K562 (cell line): ENCODE results near the gene PIK3C2B. TPM values are rescaled to one million over a fixed set of nuclear protein-coding genes. Genes with fewer than 3 reads are reported as not detected.

Experiments used
- CHD1 ChIP-seq: fragments of 200-600 bp; sonication (generic); IDR thresholded peaks from one replicate; pipeline ENCODE4 v1.6.1; 2012; ENCODE audit warnings: mild to moderate bottlenecking, moderate library complexity, low read length, inconsistent platforms
- FOXJ2 ChIP-seq: fragments of 200-800 bp; sonication (Bioruptor generic); IDR thresholded peaks from 2 replicates; pipeline ENCODE4 v1.6.1; 2016; ENCODE audit warnings: missing genetic modification characterization, missing compliant biosample characterization
- HDGF ChIP-seq: fragments of 450-650 bp; IDR thresholded peaks from 2 replicates; pipeline ENCODE4 v1.6.1; 2016
- KLF13 ChIP-seq: fragments of 450-650 bp; IDR thresholded peaks from 2 replicates; pipeline ENCODE4 v1.6.1; 2016; ENCODE audit warnings: missing genetic modification characterization, low read depth, mild to moderate bottlenecking, missing compliant biosample characterization, moderate library complexity, borderline replicate concordance
- NFYB ChIP-seq: IDR thresholded peaks from 2 replicates; pipeline ENCODE4 v1.6.1; 2011; ENCODE audit warnings: mild to moderate bottlenecking, moderate library complexity; ENCODE audit not compliant: insufficient read length; ENCODE audit errors: extremely low read depth
- NR4A1 ChIP-seq, 2 experiments: fragments of 250-450 bp in 1 of 2; fragments of 450-650 bp in 1 of 2; sonication (Bioruptor Pico) in 1 of 2; IDR thresholded peaks; 2 replicates each; pipeline versions ENCODE4 v1.4.0 to v1.6.1; 2016 to 2020; ENCODE audit warnings: mild to moderate bottlenecking in 2 of 2, missing compliant biosample characterization in 1 of 2, missing genetic modification characterization in 1 of 2, moderate library complexity in 1 of 2
- ZC3H11A ChIP-seq: IDR thresholded peaks from 2 replicates; pipeline ENCODE4 v1.6.1; 2012; ENCODE audit warnings: low read depth, low read length, improper control_type of control experiment
- ZFP30 ChIP-seq: fragments of 250-450 bp; sonication (Bioruptor Pico); IDR thresholded peaks from 2 replicates; pipeline ENCODE4 v1.8.0; 2022; ENCODE audit warnings: moderate library complexity, mild to moderate bottlenecking, inconsistent platforms, borderline replicate concordance
- ZKSCAN1 ChIP-seq: fragments of 150-350 bp; IDR thresholded peaks from 2 replicates; pipeline ENCODE4 v1.6.1; 2016; ENCODE audit warnings: low read depth, low read length
- ZNF133 ChIP-seq: fragments of 250-450 bp; sonication (Bioruptor Pico); IDR thresholded peaks from 2 replicates; pipeline ENCODE4 v1.4.0; 2020; ENCODE audit warnings: mild to moderate bottlenecking
- ZNF197 ChIP-seq: fragments of 200-800 bp; sonication (Bioruptor generic); IDR thresholded peaks from 2 replicates; pipeline ENCODE4 v1.6.1; 2016; ENCODE audit warnings: low read depth, missing genetic modification characterization, missing compliant biosample characterization
- polyA plus RNA-seq, 8 experiments: library from polyadenylated mRNA; depleted of rRNA in 4 of 8; stranded (reverse) in 5 of 8; unstranded in 3 of 8; fragments of >200 nt; fragmentation: Nextera tagmentation in 2 of 8; fragmentation: Illumina TruSeq in 1 of 8; extraction: Ambion mirVana in 2 of 8; extraction: Trizol in 1 of 8; gene quantifications; 2 replicates each; pipeline versions ENCODE4 v1.2.1 to v1.2.3, GENCODE V29; 2011 to 2014; ENCODE audit warnings: inconsistent platforms in 1 of 8, missing spikeins in 1 of 8
- total RNA-seq, 7 experiments: library from RNA; depleted of rRNA in 6 of 7; stranded (reverse); fragments of >200 nt in 6 of 7; fragmentation: Illumina TruSeq in 2 of 7; extraction: Trizol in 2 of 7; gene quantifications; 2 replicates each; pipeline versions ENCODE4 v1.2.1 to v1.2.3, GENCODE V29; 2011 to 2021; ENCODE audit warnings: low replicate concordance in 1 of 7
- TF ChIP-seq, protein P1 (sequence below): sonication (generic); formaldehyde crosslinking; IDR thresholded peaks from 2 replicates; pipeline ENCODE4 v1.8.0; 2022; ENCODE audit warnings: mild to moderate bottlenecking, low read depth, missing genetic modification reagents
- TF ChIP-seq, protein P2 (sequence below): fragments of 250-450 bp; sonication (Bioruptor Pico); IDR thresholded peaks from 2 replicates; pipeline ENCODE4 v1.5.0; 2021; ENCODE audit warnings: mild to moderate bottlenecking, borderline replicate concordance
- TF ChIP-seq, protein P3 (sequence below), 2 experiments: fragments of 450-650 bp in 1 of 2; IDR thresholded peaks; 2 replicates each; pipeline ENCODE4 v1.6.1; 2011 to 2017; ENCODE audit warnings: low read depth in 2 of 2, antibody characterized with exemption in 1 of 2, borderline replicate concordance in 1 of 2, low read length in 1 of 2, mild to moderate bottlenecking in 1 of 2, mixed read lengths in 1 of 2; ENCODE audit not compliant: control insufficient read depth in 1 of 2
- TF ChIP-seq, protein P4 (sequence below): fragments of 250-450 bp; sonication (Bioruptor Pico); IDR thresholded peaks from 2 replicates; pipeline ENCODE4 v1.4.0; 2020; ENCODE audit warnings: mild to moderate bottlenecking, moderate library complexity

The PIK3C2B gene
- total and polyA plus RNA-seq, 9 of the 15 experiments (the other 6 are each of a cell fraction or from before 2014, with no cell fraction given): 0.10 to 2.9 (median 0.72) TPM

DNA sequence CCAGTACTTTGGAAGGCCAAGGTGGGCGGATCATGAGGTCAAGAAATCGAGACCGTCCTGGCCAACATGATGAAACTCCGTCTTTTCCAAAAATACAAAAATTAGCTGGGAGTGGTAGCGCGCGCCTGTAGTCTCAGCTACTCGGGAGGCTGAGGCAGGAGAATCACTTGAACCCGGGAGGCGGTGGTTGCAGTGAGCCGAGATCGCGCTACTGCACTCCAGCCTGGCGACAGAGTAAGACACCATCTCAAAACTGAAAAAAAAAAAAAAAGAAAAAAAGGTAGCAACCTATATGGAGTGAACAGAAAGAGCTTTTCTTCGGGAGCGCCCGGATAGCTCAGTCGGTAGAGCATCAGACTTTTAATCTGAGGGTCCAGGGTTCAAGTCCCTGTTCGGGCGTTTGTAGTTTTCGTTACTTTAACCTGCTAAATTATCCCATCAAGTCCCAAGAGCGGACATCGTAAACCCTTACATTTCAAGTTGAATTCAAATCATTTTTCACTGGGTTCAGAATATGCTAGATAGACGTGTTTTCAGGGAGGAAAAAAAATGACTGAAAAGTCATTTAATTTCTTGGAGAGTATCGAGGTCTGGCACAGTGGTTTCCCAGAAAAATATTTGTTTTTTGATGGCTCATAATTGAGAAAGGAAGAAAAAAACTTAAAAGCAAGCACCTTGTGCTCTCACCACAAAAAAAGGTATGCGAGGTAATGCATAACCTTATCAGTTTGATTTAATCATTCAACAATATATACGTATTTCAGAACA, 11.8 kb upstream of the PIK3C2B start (continued):
- TF ChIP-seq CHD1 (peak; percentile 53), FOXJ2 (tag) (no peak), ZNF133 (CRISPR knock-in tag) (no peak), ZNF197 (CRISPR knock-in tag) (no peak), ZFP30 (peak; percentile 67; the same call in 1 of the 2 replicates), HDGF (no peak), NFYB (no peak), ZKSCAN1 (peak; percentile 80), ZC3H11A (no peak; the same call in 1 of the 2 replicates), KLF13 (peak; percentile 73), NR4A1 (CRISPR knock-in tag; IDR thresholded peaks at IDR 0.05) (no peak), NR4A1 (tag; IDR thresholded peaks at IDR 0.05) (peak; percentile 30; the same call in 1 of the 2 replicates)
- TF ChIP-seq, protein P1, sequence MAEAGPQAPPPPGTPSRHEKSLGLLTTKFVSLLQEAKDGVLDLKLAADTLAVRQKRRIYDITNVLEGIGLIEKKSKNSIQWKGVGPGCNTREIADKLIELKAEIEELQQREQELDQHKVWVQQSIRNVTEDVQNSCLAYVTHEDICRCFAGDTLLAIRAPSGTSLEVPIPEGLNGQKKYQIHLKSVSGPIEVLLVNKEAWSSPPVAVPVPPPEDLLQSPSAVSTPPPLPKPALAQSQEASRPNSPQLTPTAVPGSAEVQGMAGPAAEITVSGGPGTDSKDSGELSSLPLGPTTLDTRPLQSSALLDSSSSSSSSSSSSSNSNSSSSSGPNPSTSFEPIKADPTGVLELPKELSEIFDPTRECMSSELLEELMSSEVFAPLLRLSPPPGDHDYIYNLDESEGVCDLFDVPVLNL (CRISPR knock-in tag): no peak
- TF ChIP-seq, protein P2, sequence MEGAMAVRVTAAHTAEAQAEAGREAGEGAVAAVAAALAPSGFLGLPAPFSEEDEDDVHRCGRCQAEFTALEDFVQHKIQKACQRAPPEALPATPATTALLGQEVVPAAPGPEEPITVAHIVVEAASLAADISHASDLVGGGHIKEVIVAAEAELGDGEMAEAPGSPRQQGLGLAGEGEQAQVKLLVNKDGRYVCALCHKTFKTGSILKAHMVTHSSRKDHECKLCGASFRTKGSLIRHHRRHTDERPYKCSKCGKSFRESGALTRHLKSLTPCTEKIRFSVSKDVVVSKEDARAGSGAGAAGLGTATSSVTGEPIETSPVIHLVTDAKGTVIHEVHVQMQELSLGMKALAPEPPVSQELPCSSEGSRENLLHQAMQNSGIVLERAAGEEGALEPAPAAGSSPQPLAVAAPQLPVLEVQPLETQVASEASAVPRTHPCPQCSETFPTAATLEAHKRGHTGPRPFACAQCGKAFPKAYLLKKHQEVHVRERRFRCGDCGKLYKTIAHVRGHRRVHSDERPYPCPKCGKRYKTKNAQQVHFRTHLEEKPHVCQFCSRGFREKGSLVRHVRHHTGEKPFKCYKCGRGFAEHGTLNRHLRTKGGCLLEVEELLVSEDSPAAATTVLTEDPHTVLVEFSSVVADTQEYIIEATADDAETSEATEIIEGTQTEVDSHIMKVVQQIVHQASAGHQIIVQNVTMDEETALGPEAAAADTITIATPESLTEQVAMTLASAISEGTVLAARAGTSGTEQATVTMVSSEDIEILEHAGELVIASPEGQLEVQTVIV: peak; percentile 6; the same call in 1 of the 2 replicates
- TF ChIP-seq, protein P3, sequence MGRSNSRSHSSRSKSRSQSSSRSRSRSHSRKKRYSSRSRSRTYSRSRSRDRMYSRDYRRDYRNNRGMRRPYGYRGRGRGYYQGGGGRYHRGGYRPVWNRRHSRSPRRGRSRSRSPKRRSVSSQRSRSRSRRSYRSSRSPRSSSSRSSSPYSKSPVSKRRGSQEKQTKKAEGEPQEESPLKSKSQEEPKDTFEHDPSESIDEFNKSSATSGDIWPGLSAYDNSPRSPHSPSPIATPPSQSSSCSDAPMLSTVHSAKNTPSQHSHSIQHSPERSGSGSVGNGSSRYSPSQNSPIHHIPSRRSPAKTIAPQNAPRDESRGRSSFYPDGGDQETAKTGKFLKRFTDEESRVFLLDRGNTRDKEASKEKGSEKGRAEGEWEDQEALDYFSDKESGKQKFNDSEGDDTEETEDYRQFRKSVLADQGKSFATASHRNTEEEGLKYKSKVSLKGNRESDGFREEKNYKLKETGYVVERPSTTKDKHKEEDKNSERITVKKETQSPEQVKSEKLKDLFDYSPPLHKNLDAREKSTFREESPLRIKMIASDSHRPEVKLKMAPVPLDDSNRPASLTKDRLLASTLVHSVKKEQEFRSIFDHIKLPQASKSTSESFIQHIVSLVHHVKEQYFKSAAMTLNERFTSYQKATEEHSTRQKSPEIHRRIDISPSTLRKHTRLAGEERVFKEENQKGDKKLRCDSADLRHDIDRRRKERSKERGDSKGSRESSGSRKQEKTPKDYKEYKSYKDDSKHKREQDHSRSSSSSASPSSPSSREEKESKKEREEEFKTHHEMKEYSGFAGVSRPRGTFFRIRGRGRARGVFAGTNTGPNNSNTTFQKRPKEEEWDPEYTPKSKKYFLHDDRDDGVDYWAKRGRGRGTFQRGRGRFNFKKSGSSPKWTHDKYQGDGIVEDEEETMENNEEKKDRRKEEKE (IDR thresholded peaks at IDR 0.05; ENCODE audit: borderline replicate concordance in 1 of 2, control insufficient read depth in 1 of 2, low read depth in 2 of 2, low read length in 1 of 2): peak in 1 of 2 experiments; percentile 25; a peak in 1 of 4 replicates
- TF ChIP-seq, protein P4, sequence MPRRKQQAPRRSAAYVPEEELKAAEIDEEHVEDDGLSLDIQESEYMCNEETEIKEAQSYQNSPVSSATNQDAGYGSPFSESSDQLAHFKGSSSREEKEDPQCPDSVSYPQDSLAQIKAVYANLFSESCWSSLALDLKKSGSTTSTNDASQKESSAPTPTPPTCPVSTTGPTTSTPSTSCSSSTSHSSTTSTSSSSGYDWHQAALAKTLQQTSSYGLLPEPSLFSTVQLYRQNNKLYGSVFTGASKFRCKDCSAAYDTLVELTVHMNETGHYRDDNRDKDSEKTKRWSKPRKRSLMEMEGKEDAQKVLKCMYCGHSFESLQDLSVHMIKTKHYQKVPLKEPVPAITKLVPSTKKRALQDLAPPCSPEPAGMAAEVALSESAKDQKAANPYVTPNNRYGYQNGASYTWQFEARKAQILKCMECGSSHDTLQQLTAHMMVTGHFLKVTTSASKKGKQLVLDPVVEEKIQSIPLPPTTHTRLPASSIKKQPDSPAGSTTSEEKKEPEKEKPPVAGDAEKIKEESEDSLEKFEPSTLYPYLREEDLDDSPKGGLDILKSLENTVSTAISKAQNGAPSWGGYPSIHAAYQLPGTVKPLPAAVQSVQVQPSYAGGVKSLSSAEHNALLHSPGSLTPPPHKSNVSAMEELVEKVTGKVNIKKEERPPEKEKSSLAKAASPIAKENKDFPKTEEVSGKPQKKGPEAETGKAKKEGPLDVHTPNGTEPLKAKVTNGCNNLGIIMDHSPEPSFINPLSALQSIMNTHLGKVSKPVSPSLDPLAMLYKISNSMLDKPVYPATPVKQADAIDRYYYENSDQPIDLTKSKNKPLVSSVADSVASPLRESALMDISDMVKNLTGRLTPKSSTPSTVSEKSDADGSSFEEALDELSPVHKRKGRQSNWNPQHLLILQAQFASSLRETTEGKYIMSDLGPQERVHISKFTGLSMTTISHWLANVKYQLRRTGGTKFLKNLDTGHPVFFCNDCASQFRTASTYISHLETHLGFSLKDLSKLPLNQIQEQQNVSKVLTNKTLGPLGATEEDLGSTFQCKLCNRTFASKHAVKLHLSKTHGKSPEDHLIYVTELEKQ (CRISPR knock-in tag): no peak
